Fibroblast of pulmonary artery (primary cell): ENCODE measurements around the gene ARID3C.
A peak's percentile ranks its signal among the peaks of the same experiment; 100 is the strongest.
"Not testable (repeated sequence)": the region's sequence is repeated elsewhere in the genome, so short reads cannot be mapped to it uniquely, and the experiment has no call there.

Experiments used
- DNase-seq: peaks from one replicate; pipeline ENCODE4 v3.0.0-alpha.2; 2010; ENCODE audit warnings: low read depth
- H3K4me3 ChIP-seq: replicated peaks from 2 replicates; pipeline ENCODE4 v1.5.1; 2011; ENCODE audit warnings: low read depth, mild to moderate bottlenecking, control low read depth, low read length, moderate library complexity
- CTCF ChIP-seq: IDR thresholded peaks from 2 replicates; pipeline ENCODE4 v1.5.1; 2011; ENCODE audit warnings: mild to moderate bottlenecking, control low read depth, low read length, inconsistent platforms; ENCODE audit errors: missing control alignments

The ARID3C gene

GRCh38 chr9:34646211-34647083, 17.6 kb upstream of the ARID3C start, which contains the start of gene GALT:
TSS of gene GALT (plus strand) at chr9:34646675. CDS start at chr9:34646705, 30 bp downstream.
- TF ChIP-seq CTCF, result peak; percentile 54
- peak; percentile 85 for DNase-seq
- H3K4me3 ChIP-seq, result peak within 1 kb of the TSS; percentile 73

GRCh38 chr9:34644766-34645314, 16.0 kb upstream of the ARID3C start:
- DNase-seq, result no peak
- no peak for TF ChIP-seq CTCF
- H3K4me3 ChIP-seq, result no peak overlapping the region

- no peak overlapping the region for H3K4me3 ChIP-seq
- no peak for DNase-seq
- TF ChIP-seq CTCF, result no peak
Measured at GRCh38 chr9:34642679-34643078, 13.8 kb upstream of the ARID3C start.

- not testable (repeated sequence) for H3K4me3 ChIP-seq, DNase-seq
Measured at GRCh38 chr9:34639322-34639721, 10.5 kb upstream of the ARID3C start.

- DNase-seq, result no peak
- TF ChIP-seq CTCF, result no peak
- H3K4me3 ChIP-seq, result peak overlapping the region; percentile 71
Measured at GRCh38 chr9:34638138-34638445, 9.2 kb upstream of the ARID3C start.

- H3K4me3 ChIP-seq, result peak within 1 kb of the TSS; percentile 71
- TF ChIP-seq CTCF, result no peak
- DNase-seq, result peak; percentile 92
Measured at GRCh38 chr9:34637356-34638137, 8.7 kb upstream of the ARID3C start, which contains the start of gene SIGMAR1. TSS of gene SIGMAR1 (minus strand) at chr9:34637787. CDS start at chr9:34637697, 90 bp downstream.

GRCh38 chr9:34636791-34637355, 8.0 kb upstream of the ARID3C start:
- H3K4me3 ChIP-seq, result peak overlapping the region; percentile 71
- no peak for TF ChIP-seq CTCF
- no peak for DNase-seq
